H1 (cell line): ENCODE data around the gene TEAD1. TPM values are rescaled to one million over a fixed set of nuclear protein-coding genes. Genes with fewer than 3 reads are reported as not detected.

Experiments
- EZH2 ChIP-seq: fragments of 200-600 bp; sonication (generic); IDR thresholded peaks from 2 replicates; pipeline ENCODE4 v1.7.1; 2012; ENCODE audit warnings: low read depth, mild to moderate bottlenecking, moderate library complexity, low read length, inconsistent platforms; ENCODE audit not compliant: severe bottlenecking
- polyA plus RNA-seq, 7 experiments: library from polyadenylated mRNA; depleted of rRNA in 3 of 7; stranded (reverse) in 5 of 7; unstranded in 2 of 7; fragments of >200 nt in 5 of 7; fragments of 200-250 nt in 2 of 7; gene quantifications; 1 replicate in 5 of 7; 2 replicates in 1 of 7; 4 replicates in 1 of 7; pipeline versions ENCODE4 v1.2.1 to v1.2.3, GENCODE V29; 2011 to 2013; ENCODE audit warnings: missing spikeins in 2 of 7, mixed read lengths in 2 of 7
- total RNA-seq: library from RNA; stranded (reverse); fragmentation: NEBNext Ultra II Directional; extraction: Animal tissue kit (Norgen Biotek cat#: 25700); gene quantifications from 2 replicates; pipeline ENCODE4 v1.2.1, GENCODE V29; 2021
- TF ChIP-seq, protein P1 (sequence below): fragments of 300-600 bp; sonication (generic); IDR thresholded peaks from 2 replicates; pipeline ENCODE4 v1.7.1; 2012; ENCODE audit warnings: low read length, moderate library complexity, mild to moderate bottlenecking, inconsistent platforms; ENCODE audit not compliant: insufficient replicate concordance

The TEAD1 gene
- total and polyA plus RNA-seq, 2 of the 8 experiments (the other 6 are each of a cell fraction or from before 2014, with no cell fraction given) = 15.6 to 67.4 TPM

- TF ChIP-seq, protein P1, sequence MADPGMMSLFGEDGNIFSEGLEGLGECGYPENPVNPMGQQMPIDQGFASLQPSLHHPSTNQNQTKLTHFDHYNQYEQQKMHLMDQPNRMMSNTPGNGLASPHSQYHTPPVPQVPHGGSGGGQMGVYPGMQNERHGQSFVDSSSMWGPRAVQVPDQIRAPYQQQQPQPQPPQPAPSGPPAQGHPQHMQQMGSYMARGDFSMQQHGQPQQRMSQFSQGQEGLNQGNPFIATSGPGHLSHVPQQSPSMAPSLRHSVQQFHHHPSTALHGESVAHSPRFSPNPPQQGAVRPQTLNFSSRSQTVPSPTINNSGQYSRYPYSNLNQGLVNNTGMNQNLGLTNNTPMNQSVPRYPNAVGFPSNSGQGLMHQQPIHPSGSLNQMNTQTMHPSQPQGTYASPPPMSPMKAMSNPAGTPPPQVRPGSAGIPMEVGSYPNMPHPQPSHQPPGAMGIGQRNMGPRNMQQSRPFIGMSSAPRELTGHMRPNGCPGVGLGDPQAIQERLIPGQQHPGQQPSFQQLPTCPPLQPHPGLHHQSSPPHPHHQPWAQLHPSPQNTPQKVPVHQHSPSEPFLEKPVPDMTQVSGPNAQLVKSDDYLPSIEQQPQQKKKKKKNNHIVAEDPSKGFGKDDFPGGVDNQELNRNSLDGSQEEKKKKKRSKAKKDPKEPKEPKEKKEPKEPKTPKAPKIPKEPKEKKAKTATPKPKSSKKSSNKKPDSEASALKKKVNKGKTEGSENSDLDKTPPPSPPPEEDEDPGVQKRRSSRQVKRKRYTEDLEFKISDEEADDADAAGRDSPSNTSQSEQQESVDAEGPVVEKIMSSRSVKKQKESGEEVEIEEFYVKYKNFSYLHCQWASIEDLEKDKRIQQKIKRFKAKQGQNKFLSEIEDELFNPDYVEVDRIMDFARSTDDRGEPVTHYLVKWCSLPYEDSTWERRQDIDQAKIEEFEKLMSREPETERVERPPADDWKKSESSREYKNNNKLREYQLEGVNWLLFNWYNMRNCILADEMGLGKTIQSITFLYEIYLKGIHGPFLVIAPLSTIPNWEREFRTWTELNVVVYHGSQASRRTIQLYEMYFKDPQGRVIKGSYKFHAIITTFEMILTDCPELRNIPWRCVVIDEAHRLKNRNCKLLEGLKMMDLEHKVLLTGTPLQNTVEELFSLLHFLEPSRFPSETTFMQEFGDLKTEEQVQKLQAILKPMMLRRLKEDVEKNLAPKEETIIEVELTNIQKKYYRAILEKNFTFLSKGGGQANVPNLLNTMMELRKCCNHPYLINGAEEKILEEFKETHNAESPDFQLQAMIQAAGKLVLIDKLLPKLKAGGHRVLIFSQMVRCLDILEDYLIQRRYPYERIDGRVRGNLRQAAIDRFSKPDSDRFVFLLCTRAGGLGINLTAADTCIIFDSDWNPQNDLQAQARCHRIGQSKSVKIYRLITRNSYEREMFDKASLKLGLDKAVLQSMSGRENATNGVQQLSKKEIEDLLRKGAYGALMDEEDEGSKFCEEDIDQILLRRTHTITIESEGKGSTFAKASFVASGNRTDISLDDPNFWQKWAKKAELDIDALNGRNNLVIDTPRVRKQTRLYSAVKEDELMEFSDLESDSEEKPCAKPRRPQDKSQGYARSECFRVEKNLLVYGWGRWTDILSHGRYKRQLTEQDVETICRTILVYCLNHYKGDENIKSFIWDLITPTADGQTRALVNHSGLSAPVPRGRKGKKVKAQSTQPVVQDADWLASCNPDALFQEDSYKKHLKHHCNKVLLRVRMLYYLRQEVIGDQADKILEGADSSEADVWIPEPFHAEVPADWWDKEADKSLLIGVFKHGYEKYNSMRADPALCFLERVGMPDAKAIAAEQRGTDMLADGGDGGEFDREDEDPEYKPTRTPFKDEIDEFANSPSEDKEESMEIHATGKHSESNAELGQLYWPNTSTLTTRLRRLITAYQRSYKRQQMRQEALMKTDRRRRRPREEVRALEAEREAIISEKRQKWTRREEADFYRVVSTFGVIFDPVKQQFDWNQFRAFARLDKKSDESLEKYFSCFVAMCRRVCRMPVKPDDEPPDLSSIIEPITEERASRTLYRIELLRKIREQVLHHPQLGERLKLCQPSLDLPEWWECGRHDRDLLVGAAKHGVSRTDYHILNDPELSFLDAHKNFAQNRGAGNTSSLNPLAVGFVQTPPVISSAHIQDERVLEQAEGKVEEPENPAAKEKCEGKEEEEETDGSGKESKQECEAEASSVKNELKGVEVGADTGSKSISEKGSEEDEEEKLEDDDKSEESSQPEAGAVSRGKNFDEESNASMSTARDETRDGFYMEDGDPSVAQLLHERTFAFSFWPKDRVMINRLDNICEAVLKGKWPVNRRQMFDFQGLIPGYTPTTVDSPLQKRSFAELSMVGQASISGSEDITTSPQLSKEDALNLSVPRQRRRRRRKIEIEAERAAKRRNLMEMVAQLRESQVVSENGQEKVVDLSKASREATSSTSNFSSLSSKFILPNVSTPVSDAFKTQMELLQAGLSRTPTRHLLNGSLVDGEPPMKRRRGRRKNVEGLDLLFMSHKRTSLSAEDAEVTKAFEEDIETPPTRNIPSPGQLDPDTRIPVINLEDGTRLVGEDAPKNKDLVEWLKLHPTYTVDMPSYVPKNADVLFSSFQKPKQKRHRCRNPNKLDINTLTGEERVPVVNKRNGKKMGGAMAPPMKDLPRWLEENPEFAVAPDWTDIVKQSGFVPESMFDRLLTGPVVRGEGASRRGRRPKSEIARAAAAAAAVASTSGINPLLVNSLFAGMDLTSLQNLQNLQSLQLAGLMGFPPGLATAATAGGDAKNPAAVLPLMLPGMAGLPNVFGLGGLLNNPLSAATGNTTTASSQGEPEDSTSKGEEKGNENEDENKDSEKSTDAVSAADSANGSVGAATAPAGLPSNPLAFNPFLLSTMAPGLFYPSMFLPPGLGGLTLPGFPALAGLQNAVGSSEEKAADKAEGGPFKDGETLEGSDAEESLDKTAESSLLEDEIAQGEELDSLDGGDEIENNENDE = no peak
- no peak for TF ChIP-seq EZH2
These were observed 32.6 kb downstream of the TEAD1 start (continued) for GRCh38 chr11:12706545-12707499.
